HEK293 (cell line): ENCODE data around the gene APEX1.

Experiments
- CTCF ChIA-PET: fragments of 350-600 bp; formaldehyde crosslinking; extraction: SDS; loops from one replicate; lab custom pipeline; 2021; ENCODE audit warnings: antibody characterized with exemption; lab: Yijun Ruan, JAX
- POLR2A ChIA-PET: fragments of 300-600 bp; formaldehyde crosslinking; extraction: SDS; loops from one replicate; lab custom pipeline; 2020; ENCODE audit warnings: antibody characterized with exemption, inconsistent platforms; lab: Yijun Ruan, JAX
- H3K27ac ChIP-seq: fragments of 200-500 bp; sonication (Bioruptor generic); 2 replicates; pipeline ENCODE4 v1.5.1; 2014; ENCODE audit warnings: low read depth, low read length, control low read depth, inconsistent platforms; ENCODE audit errors: extremely low read depth
- H3K36me3 ChIP-seq, 2 experiments: fragments of 200-500 bp in 1 of 2; sonication (Bioruptor generic) in 1 of 2; 1 replicate in 1 of 2; 2 replicates in 1 of 2; pipeline ENCODE4 v1.5.1; 2014 to 2017; ENCODE audit warnings: inconsistent platforms in 2 of 2, low read length in 2 of 2; ENCODE audit not compliant: control insufficient read depth in 2 of 2, insufficient read depth in 1 of 2
- H3K4me1 ChIP-seq: fragments of 200-500 bp; sonication (Bioruptor generic); 2 replicates; pipeline ENCODE4 v1.5.1; 2014; ENCODE audit warnings: mild to moderate bottlenecking, low read length, inconsistent platforms; ENCODE audit not compliant: control insufficient read depth, insufficient read depth
- H3K4me3 ChIP-seq: 2 replicates; pipeline ENCODE4 v1.5.1; 2011; ENCODE audit warnings: low read depth, mild to moderate bottlenecking, control low read depth, low read length, moderate library complexity
- H3K9me3 ChIP-seq: fragments of 200-500 bp; sonication (Bioruptor generic); 2 replicates; pipeline ENCODE4 v1.5.1; 2014; ENCODE audit warnings: low read depth, low read length, inconsistent platforms; ENCODE audit not compliant: control insufficient read depth, insufficient read depth
- FEZF1 ChIP-seq: fragments of 450-650 bp; formaldehyde crosslinking; IDR thresholded peaks from 2 replicates; pipeline ENCODE4 v1.5.1; 2016; ENCODE audit warnings: missing biosample characterization, missing genetic modification characterization
- HOXD13 ChIP-seq: sonication (generic); formaldehyde crosslinking; IDR thresholded peaks from 2 replicates; pipeline ENCODE4 v1.8.0; 2022; ENCODE audit warnings: missing genetic modification reagents, borderline replicate concordance
- KLF17 ChIP-seq: fragments of 450-650 bp; formaldehyde crosslinking; IDR thresholded peaks from 2 replicates; pipeline ENCODE4 v1.5.1; 2016; ENCODE audit warnings: missing biosample characterization, missing genetic modification characterization
- MZF1 ChIP-seq: fragments of 450-650 bp; formaldehyde crosslinking; IDR thresholded peaks from 2 replicates; pipeline ENCODE4 v1.5.1; 2017; ENCODE audit warnings: missing biosample characterization, missing genetic modification characterization, borderline replicate concordance
- PRDM1 ChIP-seq: fragments of 450-650 bp; formaldehyde crosslinking; IDR thresholded peaks from 2 replicates; pipeline ENCODE4; 2016; ENCODE audit warnings: missing biosample characterization, missing genetic modification characterization
- REPIN1 ChIP-seq: fragments of 450-650 bp; formaldehyde crosslinking; IDR thresholded peaks from 2 replicates; pipeline ENCODE4 v1.5.1; 2017; ENCODE audit warnings: missing biosample characterization, missing genetic modification characterization, low read depth
- SCRT2 ChIP-seq: fragments of 450-650 bp; formaldehyde crosslinking; IDR thresholded peaks from 2 replicates; pipeline ENCODE4 v1.5.1; 2016; ENCODE audit warnings: missing biosample characterization, missing genetic modification characterization
- SP3 ChIP-seq: fragments of 450-650 bp; formaldehyde crosslinking; IDR thresholded peaks from 2 replicates; pipeline ENCODE4 v1.5.1; 2016; ENCODE audit warnings: missing biosample characterization, missing genetic modification characterization
- TRIM28 ChIP-seq: IDR thresholded peaks from 2 replicates; pipeline ENCODE4 v1.6.1; 2011; ENCODE audit warnings: low read length, control low read depth, borderline replicate concordance
- ZBTB17 ChIP-seq: fragments of 450-650 bp; formaldehyde crosslinking; IDR thresholded peaks from 2 replicates; pipeline ENCODE4 v1.5.1; 2016; ENCODE audit warnings: missing biosample characterization, missing genetic modification characterization
- ZBTB20 ChIP-seq: fragments of 450-650 bp; formaldehyde crosslinking; IDR thresholded peaks from 2 replicates; pipeline ENCODE4 v1.5.1; 2016; ENCODE audit warnings: missing biosample characterization, missing genetic modification characterization
- ZBTB8A ChIP-seq: fragments of 450-650 bp; formaldehyde crosslinking; IDR thresholded peaks from 2 replicates; pipeline ENCODE4 v1.5.1; 2016; ENCODE audit warnings: missing biosample characterization, missing genetic modification characterization
- ZEB2 ChIP-seq: fragments of 450-650 bp; formaldehyde crosslinking; IDR thresholded peaks from 2 replicates; pipeline ENCODE4 v1.5.1; 2016; ENCODE audit warnings: missing biosample characterization, missing genetic modification characterization
- ZNF175 ChIP-seq: fragments of 450-650 bp; formaldehyde crosslinking; IDR thresholded peaks from 2 replicates; pipeline ENCODE4 v1.5.1; 2016; ENCODE audit warnings: missing biosample characterization, missing genetic modification characterization
- ZNF19 ChIP-seq: fragments of 450-650 bp; formaldehyde crosslinking; IDR thresholded peaks from 2 replicates; pipeline ENCODE4; 2016; ENCODE audit warnings: missing biosample characterization, missing genetic modification characterization, low read depth
- ZNF223 ChIP-seq: fragments of 450-650 bp; formaldehyde crosslinking; IDR thresholded peaks from 2 replicates; pipeline ENCODE4 v1.5.1; 2016; ENCODE audit warnings: missing biosample characterization, missing genetic modification characterization
- ZNF341 ChIP-seq: fragments of 450-650 bp; formaldehyde crosslinking; IDR thresholded peaks from 2 replicates; pipeline ENCODE4; 2016; ENCODE audit warnings: low read depth, missing biosample characterization, missing genetic modification characterization
- ZNF366 ChIP-seq: fragments of 450-650 bp; formaldehyde crosslinking; conservative IDR thresholded peaks from 2 replicates; pipeline ENCODE4 v1.5.1; 2016; ENCODE audit warnings: missing biosample characterization, missing genetic modification characterization
- ZNF391 ChIP-seq: fragments of 450-650 bp; formaldehyde crosslinking; IDR thresholded peaks from 2 replicates; pipeline ENCODE4 v1.5.1; 2016; ENCODE audit warnings: low read depth, missing biosample characterization, missing genetic modification characterization, borderline replicate concordance
- ZNF449 ChIP-seq: fragments of 450-650 bp; formaldehyde crosslinking; IDR thresholded peaks from 2 replicates; pipeline ENCODE4 v1.5.1; 2017; ENCODE audit warnings: missing biosample characterization, mild to moderate bottlenecking, missing genetic modification characterization, moderate library complexity
- ZNF473 ChIP-seq: fragments of 450-650 bp; formaldehyde crosslinking; IDR thresholded peaks from 2 replicates; pipeline ENCODE4 v1.5.1; 2017; ENCODE audit warnings: missing biosample characterization, missing genetic modification characterization
- ZNF555 ChIP-seq: fragments of 450-650 bp; formaldehyde crosslinking; conservative IDR thresholded peaks from 2 replicates; pipeline ENCODE4 v1.5.1; 2017; ENCODE audit warnings: missing biosample characterization, mild to moderate bottlenecking, missing genetic modification characterization, inconsistent platforms
- ZNF626 ChIP-seq: fragments of 450-650 bp; sonication (Bioruptor Pico); formaldehyde crosslinking; IDR thresholded peaks from 2 replicates; pipeline ENCODE4 v1.5.1; 2018; ENCODE audit warnings: missing biosample characterization, missing genetic modification characterization, inconsistent platforms
- ZNF629 ChIP-seq: fragments of 450-650 bp; formaldehyde crosslinking; IDR thresholded peaks from 2 replicates; pipeline ENCODE4 v1.5.1; 2017; ENCODE audit warnings: missing biosample characterization, missing genetic modification characterization
- ZNF658 ChIP-seq: fragments of 450-650 bp; formaldehyde crosslinking; IDR thresholded peaks from 2 replicates; pipeline ENCODE4; 2016; ENCODE audit warnings: missing biosample characterization, missing genetic modification characterization
- ZNF76 ChIP-seq: fragments of 450-650 bp; formaldehyde crosslinking; IDR thresholded peaks from 2 replicates; pipeline ENCODE4; 2016; ENCODE audit warnings: low read depth, missing biosample characterization, missing genetic modification characterization, borderline replicate concordance
- ZNF837 ChIP-seq: fragments of 450-650 bp; formaldehyde crosslinking; IDR thresholded peaks from 2 replicates; pipeline ENCODE4 v1.5.1; 2016; ENCODE audit warnings: missing biosample characterization, missing genetic modification characterization
- TF ChIP-seq, protein P1 (sequence below): fragments of 450-650 bp; formaldehyde crosslinking; IDR thresholded peaks from 2 replicates; pipeline ENCODE4 v1.5.1; 2016; ENCODE audit warnings: missing biosample characterization, missing genetic modification characterization
- TF ChIP-seq, protein P2 (sequence below): fragments of 450-650 bp; formaldehyde crosslinking; IDR thresholded peaks from 2 replicates; pipeline ENCODE4 v1.5.1; 2016; ENCODE audit warnings: missing biosample characterization, missing genetic modification characterization
- TF ChIP-seq, protein P3 (sequence below): fragments of 450-650 bp; formaldehyde crosslinking; IDR thresholded peaks from 2 replicates; pipeline ENCODE4 v1.5.1; 2016; ENCODE audit warnings: missing biosample characterization, missing genetic modification characterization

APEX1 gene

DNA sequence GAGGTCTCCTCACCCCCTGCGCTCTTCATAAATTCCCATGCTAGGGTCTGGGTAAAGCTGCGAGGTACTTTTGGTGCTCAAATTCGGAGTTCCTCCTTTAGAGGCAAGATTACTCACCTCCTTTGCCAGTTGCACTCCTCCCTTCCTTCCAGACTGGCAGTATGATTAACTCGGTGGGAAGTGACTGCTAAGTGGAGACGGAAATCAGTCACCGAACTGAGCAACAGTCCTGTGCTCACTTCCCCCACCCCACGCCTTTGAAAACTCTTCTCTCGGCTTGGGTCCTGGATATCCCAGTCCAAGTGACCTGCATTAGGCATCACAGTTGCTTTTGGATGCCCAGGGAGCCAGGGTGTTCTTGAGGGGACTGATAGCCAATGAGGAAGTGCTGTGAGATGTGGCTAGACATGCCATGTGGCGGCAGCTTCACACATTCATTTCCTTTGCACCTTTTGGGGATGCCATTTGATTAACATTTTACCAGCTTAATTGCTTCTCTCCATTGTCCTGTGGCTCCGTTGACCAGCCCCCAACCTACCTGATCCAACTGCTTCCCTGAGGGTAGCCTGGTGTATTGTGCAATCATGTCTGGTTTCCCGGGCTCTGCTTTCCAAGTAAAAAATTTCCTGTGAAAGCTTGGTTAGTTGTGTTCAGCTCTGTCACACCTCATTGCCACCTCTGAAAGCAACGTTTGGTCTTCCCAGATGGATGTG lies 15.0 kb downstream of the APEX1 start (continued):
- no peak for TF ChIP-seq KLF17 (tag by site-specific recombination)
- TF ChIP-seq ZNF366 (tag by site-specific recombination), result peak; percentile 61
- no peak for TF ChIP-seq ZNF473 (tag by site-specific recombination)
- TF ChIP-seq, protein P1, sequence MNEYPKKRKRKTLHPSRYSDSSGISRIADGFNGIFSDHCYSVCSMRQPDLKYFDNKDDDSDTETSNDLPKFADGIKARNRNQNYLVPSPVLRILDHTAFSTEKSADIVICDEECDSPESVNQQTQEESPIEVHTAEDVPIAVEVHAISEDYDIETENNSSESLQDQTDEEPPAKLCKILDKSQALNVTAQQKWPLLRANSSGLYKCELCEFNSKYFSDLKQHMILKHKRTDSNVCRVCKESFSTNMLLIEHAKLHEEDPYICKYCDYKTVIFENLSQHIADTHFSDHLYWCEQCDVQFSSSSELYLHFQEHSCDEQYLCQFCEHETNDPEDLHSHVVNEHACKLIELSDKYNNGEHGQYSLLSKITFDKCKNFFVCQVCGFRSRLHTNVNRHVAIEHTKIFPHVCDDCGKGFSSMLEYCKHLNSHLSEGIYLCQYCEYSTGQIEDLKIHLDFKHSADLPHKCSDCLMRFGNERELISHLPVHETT (tag by site-specific recombination), result no peak
- TF ChIP-seq SCRT2 (tag by site-specific recombination), result 0 out of 2 replicates have a peak, but pooled peaks have one; percentile 54
- TF ChIP-seq MZF1 (tag by site-specific recombination), result no peak
- no peak for TF ChIP-seq ZNF391 (tag by site-specific recombination)
- no peak for TF ChIP-seq ZNF175 (tag by site-specific recombination)
- no peak for TF ChIP-seq ZNF19 (tag by site-specific recombination)
- TF ChIP-seq FEZF1 (tag by site-specific recombination), result peak; percentile 74
- no peak for TF ChIP-seq HOXD13
- TF ChIP-seq ZBTB8A, result no peak
- TF ChIP-seq ZNF626 (tag by site-specific recombination), result no peak
- TF ChIP-seq, protein P2, sequence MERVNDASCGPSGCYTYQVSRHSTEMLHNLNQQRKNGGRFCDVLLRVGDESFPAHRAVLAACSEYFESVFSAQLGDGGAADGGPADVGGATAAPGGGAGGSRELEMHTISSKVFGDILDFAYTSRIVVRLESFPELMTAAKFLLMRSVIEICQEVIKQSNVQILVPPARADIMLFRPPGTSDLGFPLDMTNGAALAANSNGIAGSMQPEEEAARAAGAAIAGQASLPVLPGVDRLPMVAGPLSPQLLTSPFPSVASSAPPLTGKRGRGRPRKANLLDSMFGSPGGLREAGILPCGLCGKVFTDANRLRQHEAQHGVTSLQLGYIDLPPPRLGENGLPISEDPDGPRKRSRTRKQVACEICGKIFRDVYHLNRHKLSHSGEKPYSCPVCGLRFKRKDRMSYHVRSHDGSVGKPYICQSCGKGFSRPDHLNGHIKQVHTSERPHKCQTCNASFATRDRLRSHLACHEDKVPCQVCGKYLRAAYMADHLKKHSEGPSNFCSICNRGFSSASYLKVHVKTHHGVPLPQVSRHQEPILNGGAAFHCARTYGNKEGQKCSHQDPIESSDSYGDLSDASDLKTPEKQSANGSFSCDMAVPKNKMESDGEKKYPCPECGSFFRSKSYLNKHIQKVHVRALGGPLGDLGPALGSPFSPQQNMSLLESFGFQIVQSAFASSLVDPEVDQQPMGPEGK (tag by site-specific recombination), result no peak
- TF ChIP-seq, protein P3, sequence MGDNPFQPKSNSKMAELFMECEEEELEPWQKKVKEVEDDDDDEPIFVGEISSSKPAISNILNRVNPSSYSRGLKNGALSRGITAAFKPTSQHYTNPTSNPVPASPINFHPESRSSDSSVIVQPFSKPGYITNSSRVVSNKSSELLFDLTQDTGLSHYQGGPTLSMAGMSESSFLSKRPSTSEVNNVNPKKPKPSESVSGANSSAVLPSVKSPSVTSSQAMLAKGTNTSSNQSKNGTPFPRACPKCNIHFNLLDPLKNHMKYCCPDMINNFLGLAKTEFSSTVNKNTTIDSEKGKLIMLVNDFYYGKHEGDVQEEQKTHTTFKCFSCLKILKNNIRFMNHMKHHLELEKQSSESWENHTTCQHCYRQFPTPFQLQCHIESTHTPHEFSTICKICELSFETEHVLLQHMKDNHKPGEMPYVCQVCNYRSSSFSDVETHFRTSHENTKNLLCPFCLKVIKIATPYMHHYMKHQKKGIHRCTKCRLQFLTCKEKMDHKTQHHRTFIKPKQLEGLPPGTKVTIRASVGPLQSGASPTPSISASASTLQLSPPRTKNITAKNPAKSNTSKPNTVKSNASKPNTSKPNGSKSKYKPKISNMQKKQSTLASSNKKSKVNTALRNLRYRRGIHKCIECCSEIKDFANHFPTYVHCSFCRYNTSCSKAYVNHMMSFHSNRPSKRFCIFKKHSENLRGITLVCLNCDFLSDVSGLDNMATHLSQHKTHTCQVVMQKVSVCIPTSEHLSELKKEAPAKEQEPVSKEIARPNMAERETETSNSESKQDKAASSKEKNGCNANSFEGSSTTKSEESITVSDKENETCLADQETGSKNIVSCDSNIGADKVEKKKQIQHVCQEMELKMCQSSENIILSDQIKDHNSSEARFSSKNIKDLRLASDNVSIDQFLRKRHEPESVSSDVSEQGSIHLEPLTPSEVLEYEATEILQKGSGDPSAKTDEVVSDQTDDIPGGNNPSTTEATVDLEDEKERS, result no peak

GRCh38 chr14:20470603-20470901 lies 15.5 kb downstream of the APEX1 start:
- ChIA-PET CTCF (interaction anchor here (1.1 kb wide), 1 partner anchor 9 kb away, joined by 4 read pairs; the partner anchor contains the start of gene PIP4P1), POLR2A (interaction anchor here (1.2 to 2.6 kb wide), 4 partner anchors 8 to 30 kb away, joined by 3 to 41 read pairs (median 22); partner anchors contain the start of genes APEX1, OSGEP and PIP4P1)
- Histone ChIP-seq H3K4me1 (peaks cover 5% of the 10 kb centered on the region), H3K27ac (peak overlapping the region; percentile 51; the same call in 1 of the 2 replicates), H3K36me3 (peaks cover 28 to 43% of the 10 kb centered on the region in 2 experiments), H3K9me3 (no peaks in the 10 kb centered on the region), H3K4me3 (peak overlapping the region; percentile 71)
- TF ChIP-seq ZBTB17 (0 out of 2 replicates have a peak, but pooled peaks have one; percentile 5), ZNF223 (tag by site-specific recombination) (no peak), REPIN1 (no peak), SP3 (no peak), ZNF629 (tag by site-specific recombination) (no peak), ZNF76 (peak; percentile 80), ZNF658 (no peak), PRDM1 (tag by site-specific recombination) (0 out of 2 replicates have a peak, but pooled peaks have one; percentile 25), ZNF837 (tag by site-specific recombination) (no peak), ZNF449 (tag by site-specific recombination) (no peak), ZNF555 (tag by site-specific recombination) (no peak), ZNF341 (tag by site-specific recombination) (peak; percentile 72), TRIM28 (no peak), ZBTB20 (peak; percentile 84; the same call in 1 of the 2 replicates), ZEB2 (no peak)
